ENCODE data around the gene DMC1. TPM values are rescaled to one million over a fixed set of nuclear protein-coding genes. Genes with fewer than 3 reads are reported as not detected.

DMC1 gene
- total and polyA plus RNA-seq, 2 of the 13 experiments (the other 11 are each of a cell fraction or from before 2014, with no cell fraction given), result 0.82 TPM; not detected in 1

DNA sequence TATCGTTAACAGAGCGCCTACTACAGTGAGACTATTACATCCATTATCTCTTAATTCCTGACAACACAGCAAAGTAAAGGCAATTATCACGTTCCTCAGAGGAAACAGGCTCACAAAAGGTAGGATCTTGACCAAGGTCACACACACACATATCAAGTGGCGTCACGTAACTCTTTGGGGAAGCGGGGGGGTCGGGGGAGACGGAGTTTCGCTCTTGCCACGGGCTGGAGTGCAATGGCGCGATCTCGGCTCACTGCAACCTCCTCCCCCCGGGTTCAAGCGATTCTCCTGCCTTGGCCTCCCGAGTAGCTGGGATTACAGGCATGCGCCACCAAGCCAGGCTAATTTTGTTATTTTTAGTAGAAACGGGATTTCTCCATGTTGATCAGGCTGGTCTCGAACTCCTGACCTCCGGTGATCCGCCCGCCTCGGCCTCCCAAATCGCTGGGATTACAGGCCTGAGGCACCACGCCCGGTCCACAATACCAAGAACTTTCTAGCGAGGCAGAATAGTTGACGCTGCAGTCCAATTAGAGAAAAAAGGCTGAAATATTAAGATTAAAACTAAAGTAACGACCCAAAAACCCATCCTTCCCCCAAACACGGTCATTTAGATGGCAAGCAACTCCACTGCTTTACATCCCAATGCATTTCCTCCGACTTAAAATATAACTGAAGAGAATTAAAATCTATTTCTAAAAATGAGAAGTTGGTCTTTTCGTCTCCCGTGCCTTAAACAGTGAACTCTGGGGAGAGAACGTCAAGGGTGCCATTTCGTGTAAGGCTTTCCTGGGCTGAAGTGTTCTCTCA, 65.0 kb downstream of the DMC1 start (continued):
- TF ChIP-seq, protein P1, sequence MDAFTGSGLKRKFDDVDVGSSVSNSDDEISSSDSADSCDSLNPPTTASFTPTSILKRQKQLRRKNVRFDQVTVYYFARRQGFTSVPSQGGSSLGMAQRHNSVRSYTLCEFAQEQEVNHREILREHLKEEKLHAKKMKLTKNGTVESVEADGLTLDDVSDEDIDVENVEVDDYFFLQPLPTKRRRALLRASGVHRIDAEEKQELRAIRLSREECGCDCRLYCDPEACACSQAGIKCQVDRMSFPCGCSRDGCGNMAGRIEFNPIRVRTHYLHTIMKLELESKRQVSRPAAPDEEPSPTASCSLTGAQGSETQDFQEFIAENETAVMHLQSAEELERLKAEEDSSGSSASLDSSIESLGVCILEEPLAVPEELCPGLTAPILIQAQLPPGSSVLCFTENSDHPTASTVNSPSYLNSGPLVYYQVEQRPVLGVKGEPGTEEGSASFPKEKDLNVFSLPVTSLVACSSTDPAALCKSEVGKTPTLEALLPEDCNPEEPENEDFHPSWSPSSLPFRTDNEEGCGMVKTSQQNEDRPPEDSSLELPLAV (CRISPR knock-in tag; conservative IDR thresholded peaks at IDR 0.05; ENCODE audit: low read depth), result no peak
- TF ChIP-seq, protein P2, sequence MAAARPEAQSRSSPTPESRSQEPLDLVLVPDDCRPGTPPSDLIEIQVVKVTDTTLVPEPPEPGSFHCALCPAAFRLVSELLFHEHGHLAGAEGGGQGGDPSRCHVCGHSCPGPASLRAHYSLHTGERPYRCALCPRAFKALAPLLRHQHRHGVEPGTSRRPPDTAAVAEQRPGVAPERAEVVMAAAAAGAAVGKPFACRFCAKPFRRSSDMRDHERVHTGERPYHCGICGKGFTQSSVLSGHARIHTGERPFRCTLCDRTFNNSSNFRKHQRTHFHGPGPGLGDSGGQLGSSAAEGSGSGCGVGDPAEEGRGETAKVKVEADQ (CRISPR knock-in tag; IDR thresholded peaks at IDR 0.05; ENCODE audit: borderline replicate concordance), result no peak
- no peak for TF ChIP-seq KDM6A (CRISPR knock-in tag; IDR thresholded peaks at IDR 0.05; ENCODE audit: low read depth)
- no peak for TF ChIP-seq ZNF292 (CRISPR knock-in tag; IDR thresholded peaks at IDR 0.05; ENCODE audit: borderline replicate concordance, low read depth)
- TF ChIP-seq NFKB2 (CRISPR knock-in tag; IDR thresholded peaks at IDR 0.05; ENCODE audit: borderline replicate concordance), result peak; percentile 32; the same call in 1 of the 2 replicates
- TF ChIP-seq ATAD3A (CRISPR knock-in tag; IDR thresholded peaks at IDR 0.05), result no peak
- peak; percentile 42; the same call in 1 of the 2 replicates for TF ChIP-seq TBX2 (CRISPR knock-in tag; IDR thresholded peaks at IDR 0.05; ENCODE audit: borderline replicate concordance)
- no peak for TF ChIP-seq ZNF841 (CRISPR knock-in tag; IDR thresholded peaks at IDR 0.05; ENCODE audit: borderline replicate concordance)
- TF ChIP-seq, protein P3, sequence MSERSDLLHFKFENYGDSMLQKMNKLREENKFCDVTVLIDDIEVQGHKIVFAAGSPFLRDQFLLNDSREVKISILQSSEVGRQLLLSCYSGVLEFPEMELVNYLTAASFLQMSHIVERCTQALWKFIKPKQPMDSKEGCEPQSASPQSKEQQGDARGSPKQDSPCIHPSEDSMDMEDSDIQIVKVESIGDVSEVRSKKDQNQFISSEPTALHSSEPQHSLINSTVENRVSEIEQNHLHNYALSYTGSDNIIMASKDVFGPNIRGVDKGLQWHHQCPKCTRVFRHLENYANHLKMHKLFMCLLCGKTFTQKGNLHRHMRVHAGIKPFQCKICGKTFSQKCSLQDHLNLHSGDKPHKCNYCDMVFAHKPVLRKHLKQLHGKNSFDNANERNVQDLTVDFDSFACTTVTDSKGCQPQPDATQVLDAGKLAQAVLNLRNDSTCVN (CRISPR knock-in tag; IDR thresholded peaks at IDR 0.05; ENCODE audit: borderline replicate concordance), result 0 out of 2 replicates have a peak, but pooled peaks have one; percentile 35
- TF ChIP-seq SALL1 (CRISPR knock-in tag; IDR thresholded peaks at IDR 0.05), result peak; percentile 36; the same call in 1 of the 2 replicates
- no peak for TF ChIP-seq ZNF264 (CRISPR knock-in tag; IDR thresholded peaks at IDR 0.05)
- no peak for TF ChIP-seq MLLT10 (CRISPR knock-in tag; IDR thresholded peaks at IDR 0.05)
- peak; percentile 67; the same call in 1 of the 2 replicates for TF ChIP-seq ZMYM3 (CRISPR knock-in tag; IDR thresholded peaks at IDR 0.05)
- TF ChIP-seq ZNF547 (CRISPR knock-in tag; IDR thresholded peaks at IDR 0.05), result no peak
- TF ChIP-seq MEIS1 (CRISPR knock-in tag; IDR thresholded peaks at IDR 0.05; ENCODE audit: borderline replicate concordance), result no peak
- TF ChIP-seq GPN1 (CRISPR knock-in tag; IDR thresholded peaks at IDR 0.05; ENCODE audit: borderline replicate concordance), result no peak
- TF ChIP-seq, protein P4, sequence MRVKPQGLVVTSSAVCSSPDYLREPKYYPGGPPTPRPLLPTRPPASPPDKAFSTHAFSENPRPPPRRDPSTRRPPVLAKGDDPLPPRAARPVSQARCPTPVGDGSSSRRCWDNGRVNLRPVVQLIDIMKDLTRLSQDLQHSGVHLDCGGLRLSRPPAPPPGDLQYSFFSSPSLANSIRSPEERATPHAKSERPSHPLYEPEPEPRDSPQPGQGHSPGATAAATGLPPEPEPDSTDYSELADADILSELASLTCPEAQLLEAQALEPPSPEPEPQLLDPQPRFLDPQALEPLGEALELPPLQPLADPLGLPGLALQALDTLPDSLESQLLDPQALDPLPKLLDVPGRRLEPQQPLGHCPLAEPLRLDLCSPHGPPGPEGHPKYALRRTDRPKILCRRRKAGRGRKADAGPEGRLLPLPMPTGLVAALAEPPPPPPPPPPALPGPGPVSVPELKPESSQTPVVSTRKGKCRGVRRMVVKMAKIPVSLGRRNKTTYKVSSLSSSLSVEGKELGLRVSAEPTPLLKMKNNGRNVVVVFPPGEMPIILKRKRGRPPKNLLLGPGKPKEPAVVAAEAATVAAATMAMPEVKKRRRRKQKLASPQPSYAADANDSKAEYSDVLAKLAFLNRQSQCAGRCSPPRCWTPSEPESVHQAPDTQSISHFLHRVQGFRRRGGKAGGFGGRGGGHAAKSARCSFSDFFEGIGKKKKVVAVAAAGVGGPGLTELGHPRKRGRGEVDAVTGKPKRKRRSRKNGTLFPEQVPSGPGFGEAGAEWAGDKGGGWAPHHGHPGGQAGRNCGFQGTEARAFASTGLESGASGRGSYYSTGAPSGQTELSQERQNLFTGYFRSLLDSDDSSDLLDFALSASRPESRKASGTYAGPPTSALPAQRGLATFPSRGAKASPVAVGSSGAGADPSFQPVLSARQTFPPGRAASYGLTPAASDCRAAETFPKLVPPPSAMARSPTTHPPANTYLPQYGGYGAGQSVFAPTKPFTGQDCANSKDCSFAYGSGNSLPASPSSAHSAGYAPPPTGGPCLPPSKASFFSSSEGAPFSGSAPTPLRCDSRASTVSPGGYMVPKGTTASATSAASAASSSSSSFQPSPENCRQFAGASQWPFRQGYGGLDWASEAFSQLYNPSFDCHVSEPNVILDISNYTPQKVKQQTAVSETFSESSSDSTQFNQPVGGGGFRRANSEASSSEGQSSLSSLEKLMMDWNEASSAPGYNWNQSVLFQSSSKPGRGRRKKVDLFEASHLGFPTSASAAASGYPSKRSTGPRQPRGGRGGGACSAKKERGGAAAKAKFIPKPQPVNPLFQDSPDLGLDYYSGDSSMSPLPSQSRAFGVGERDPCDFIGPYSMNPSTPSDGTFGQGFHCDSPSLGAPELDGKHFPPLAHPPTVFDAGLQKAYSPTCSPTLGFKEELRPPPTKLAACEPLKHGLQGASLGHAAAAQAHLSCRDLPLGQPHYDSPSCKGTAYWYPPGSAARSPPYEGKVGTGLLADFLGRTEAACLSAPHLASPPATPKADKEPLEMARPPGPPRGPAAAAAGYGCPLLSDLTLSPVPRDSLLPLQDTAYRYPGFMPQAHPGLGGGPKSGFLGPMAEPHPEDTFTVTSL (CRISPR knock-in tag; IDR thresholded peaks at IDR 0.05; ENCODE audit: borderline replicate concordance), result 0 out of 2 replicates have a peak, but pooled peaks have one; percentile 20
- TF ChIP-seq, protein P5, sequence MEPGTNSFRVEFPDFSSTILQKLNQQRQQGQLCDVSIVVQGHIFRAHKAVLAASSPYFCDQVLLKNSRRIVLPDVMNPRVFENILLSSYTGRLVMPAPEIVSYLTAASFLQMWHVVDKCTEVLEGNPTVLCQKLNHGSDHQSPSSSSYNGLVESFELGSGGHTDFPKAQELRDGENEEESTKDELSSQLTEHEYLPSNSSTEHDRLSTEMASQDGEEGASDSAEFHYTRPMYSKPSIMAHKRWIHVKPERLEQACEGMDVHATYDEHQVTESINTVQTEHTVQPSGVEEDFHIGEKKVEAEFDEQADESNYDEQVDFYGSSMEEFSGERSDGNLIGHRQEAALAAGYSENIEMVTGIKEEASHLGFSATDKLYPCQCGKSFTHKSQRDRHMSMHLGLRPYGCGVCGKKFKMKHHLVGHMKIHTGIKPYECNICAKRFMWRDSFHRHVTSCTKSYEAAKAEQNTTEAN (CRISPR knock-in tag; conservative IDR thresholded peaks at IDR 0.05), result no peak
